Activated CD8-positive, alpha-beta memory T cell treated with anti-CD3 and anti-CD28 coated beads for 36 hours (primary cell): ENCODE results near the gene KCNK13. TPM values are rescaled to one million over a fixed set of nuclear protein-coding genes. Genes with fewer than 3 reads are reported as not detected.

Experiments used
- CTCF ChIA-PET: fragments of 350-600 bp; sonication (Branson Sonifier 250); formaldehyde crosslinking; loops from one replicate; lab custom pipeline; 2021; ENCODE audit warnings: antibody characterized with exemption; lab: Charles Lee
- POLR2A ChIA-PET: fragments of 350-600 bp; sonication (Branson Sonifier 250); formaldehyde crosslinking; loops from one replicate; lab custom pipeline; 2021; ENCODE audit warnings: antibody characterized with exemption; lab: Charles Lee
- total RNA-seq, 2 experiments: library from RNA; stranded (reverse); gene quantifications; one replicate each; pipeline ENCODE4 v1.2.3, GENCODE V29; 2021

KCNK13 gene
- total RNA-seq, 2 experiments from 2014 or later, result not detected

GRCh38 chr14:90111895-90112534 is 50.2 kb downstream of the KCNK13 start:
- ChIA-PET POLR2A (no interaction called here), CTCF (interaction anchor here (1.8 kb wide), 1 partner anchor 11 kb away, joined by 4 read pairs; no protein-coding TSS in a partner anchor)

- ChIA-PET CTCF (no interaction called here), POLR2A (no interaction called here)
Measured at GRCh38 chr14:90114554-90114953, 52.8 kb downstream of the KCNK13 start.

- ChIA-PET CTCF (no interaction called here), POLR2A (no interaction called here)
Measured at GRCh38 chr14:90115780-90116179, 54.0 kb downstream of the KCNK13 start.

- CTCF ChIA-PET, result no interaction called here
- POLR2A ChIA-PET, result no interaction called here
Measured at GRCh38 chr14:90116444-90116843, 54.6 kb downstream of the KCNK13 start.

GRCh38 chr14:90118027-90118426 is 56.2 kb downstream of the KCNK13 start:
- CTCF ChIA-PET, result no interaction called here
- POLR2A ChIA-PET, result no interaction called here

GRCh38 chr14:90126260-90126659 is 64.5 kb downstream of the KCNK13 start:
- ChIA-PET CTCF (no interaction called here), POLR2A (no interaction called here)

GRCh38 chr14:90132821-90133570 is 71.2 kb downstream of the KCNK13 start:
- ChIA-PET POLR2A (no interaction called here), CTCF (no interaction called here)

GRCh38 chr14:90136904-90137303 is 75.1 kb downstream of the KCNK13 start:
- ChIA-PET CTCF (no interaction called here), POLR2A (no interaction called here)

- ChIA-PET POLR2A (no interaction called here), CTCF (no interaction called here)
Measured at GRCh38 chr14:90137807-90138206, 76.0 kb downstream of the KCNK13 start.

GRCh38 chr14:90139199-90139598 is 77.4 kb downstream of the KCNK13 start:
- CTCF ChIA-PET, result no interaction called here
- POLR2A ChIA-PET, result no interaction called here

GRCh38 chr14:90140298-90140955 is 78.6 kb downstream of the KCNK13 start:
- CTCF ChIA-PET, result no interaction called here
- POLR2A ChIA-PET, result no interaction called here

GRCh38 chr14:90140956-90141316 is 79.1 kb downstream of the KCNK13 start:
- ChIA-PET POLR2A (no interaction called here), CTCF (no interaction called here)

- ChIA-PET CTCF (no interaction called here), POLR2A (no interaction called here)
Measured at GRCh38 chr14:90153429-90153828, 91.6 kb downstream of the KCNK13 start.

- CTCF ChIA-PET, result no interaction called here
Measured at GRCh38 chr14:90154110-90154509, 92.3 kb downstream of the KCNK13 start.

GRCh38 chr14:90159146-90159545 is 97.4 kb downstream of the KCNK13 start:
- ChIA-PET CTCF (no interaction called here), POLR2A (no interaction called here)

More at GRCh38 chr14:90154110-90154509, 92.3 kb downstream of the KCNK13 start:
- POLR2A ChIA-PET, result no interaction called here

GRCh38 chr14:90159688-90160087 is 97.9 kb downstream of the KCNK13 start:
- ChIA-PET CTCF (no interaction called here), POLR2A (no interaction called here)

GRCh38 chr14:90161129-90161528 is 99.3 kb downstream of the KCNK13 start:
- CTCF ChIA-PET, result no interaction called here
- POLR2A ChIA-PET, result no interaction called here

- ChIA-PET CTCF (interaction anchor here (0.6 kb wide), 1 partner anchor 31 kb away, joined by 6 read pairs; no protein-coding TSS in a partner anchor), POLR2A (no interaction called here)
Measured at GRCh38 chr14:90168425-90169105, 106.8 kb downstream of the KCNK13 start.

- ChIA-PET CTCF (no interaction called here), POLR2A (no interaction called here)
Measured at GRCh38 chr14:90175631-90176030, 113.8 kb downstream of the KCNK13 start.

GRCh38 chr14:90177539-90178189 is 115.9 kb downstream of the KCNK13 start:
- CTCF ChIA-PET, result no interaction called here
- POLR2A ChIA-PET, result no interaction called here
